Astrocyte of the spinal cord (primary cell): ENCODE data around the gene OPCML.

ENCODE experiments used
- DNase-seq: peaks from one replicate; pipeline ENCODE4 v3.0.0; 2011; ENCODE audit warnings: low read depth, low spot score
- H3K4me3 ChIP-seq: 2 replicates; pipeline ENCODE4 v1.5.1; 2011; ENCODE audit warnings: low read depth, mild to moderate bottlenecking, low read length, moderate library complexity
- in situ Hi-C: cut with HindIII; loops from 2 replicates; pipeline ENCODE4 v1.10.0; 2017; ENCODE audit warnings: low sequenced_read_pairs
- TF ChIP-seq, protein P1 (sequence below): IDR thresholded peaks from 2 replicates; pipeline ENCODE4 v1.5.1; 2012; ENCODE audit warnings: low read depth, mild to moderate bottlenecking, low read length, inconsistent platforms

The OPCML gene

DNA sequence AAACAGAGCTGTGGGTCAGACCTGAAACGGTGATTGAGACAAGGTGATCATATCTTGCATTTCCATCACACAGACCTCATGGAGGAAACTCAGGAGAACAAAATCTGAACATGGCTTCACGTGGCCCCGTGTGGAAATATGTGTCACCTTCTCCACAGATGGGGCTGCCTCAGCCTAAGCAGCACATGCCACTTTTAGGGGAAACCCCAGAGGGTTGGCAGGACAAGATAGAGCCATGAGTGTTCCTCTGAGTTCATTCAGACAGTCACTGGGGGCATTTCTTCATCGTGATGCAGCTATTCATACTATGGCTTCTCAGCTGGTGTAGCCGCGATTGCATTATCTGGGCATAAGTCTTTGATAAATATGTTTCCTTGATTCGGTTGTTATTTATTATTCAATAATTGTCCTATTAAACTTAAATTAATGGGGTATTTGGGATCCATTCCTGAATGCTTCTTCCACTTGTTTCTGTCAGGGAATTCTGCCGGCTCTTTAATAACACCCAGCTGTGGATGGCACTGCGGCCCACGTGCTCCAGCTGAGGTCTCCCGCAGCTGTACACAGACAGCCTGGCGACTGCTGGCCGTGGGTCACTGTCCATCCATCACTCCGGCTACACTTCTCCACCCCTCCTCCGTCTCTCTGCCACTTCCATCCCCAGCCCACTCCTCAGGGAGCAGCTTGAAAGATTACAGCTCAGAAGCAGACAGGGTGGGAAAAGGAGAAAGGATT lies 485.1 kb downstream of the OPCML start:
- TF ChIP-seq, protein P1, sequence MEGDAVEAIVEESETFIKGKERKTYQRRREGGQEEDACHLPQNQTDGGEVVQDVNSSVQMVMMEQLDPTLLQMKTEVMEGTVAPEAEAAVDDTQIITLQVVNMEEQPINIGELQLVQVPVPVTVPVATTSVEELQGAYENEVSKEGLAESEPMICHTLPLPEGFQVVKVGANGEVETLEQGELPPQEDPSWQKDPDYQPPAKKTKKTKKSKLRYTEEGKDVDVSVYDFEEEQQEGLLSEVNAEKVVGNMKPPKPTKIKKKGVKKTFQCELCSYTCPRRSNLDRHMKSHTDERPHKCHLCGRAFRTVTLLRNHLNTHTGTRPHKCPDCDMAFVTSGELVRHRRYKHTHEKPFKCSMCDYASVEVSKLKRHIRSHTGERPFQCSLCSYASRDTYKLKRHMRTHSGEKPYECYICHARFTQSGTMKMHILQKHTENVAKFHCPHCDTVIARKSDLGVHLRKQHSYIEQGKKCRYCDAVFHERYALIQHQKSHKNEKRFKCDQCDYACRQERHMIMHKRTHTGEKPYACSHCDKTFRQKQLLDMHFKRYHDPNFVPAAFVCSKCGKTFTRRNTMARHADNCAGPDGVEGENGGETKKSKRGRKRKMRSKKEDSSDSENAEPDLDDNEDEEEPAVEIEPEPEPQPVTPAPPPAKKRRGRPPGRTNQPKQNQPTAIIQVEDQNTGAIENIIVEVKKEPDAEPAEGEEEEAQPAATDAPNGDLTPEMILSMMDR = no peak
- DNase-seq = no peak
- in situ Hi-C loops = no loop called here
- no peak overlapping the region for H3K4me3 ChIP-seq

DNA sequence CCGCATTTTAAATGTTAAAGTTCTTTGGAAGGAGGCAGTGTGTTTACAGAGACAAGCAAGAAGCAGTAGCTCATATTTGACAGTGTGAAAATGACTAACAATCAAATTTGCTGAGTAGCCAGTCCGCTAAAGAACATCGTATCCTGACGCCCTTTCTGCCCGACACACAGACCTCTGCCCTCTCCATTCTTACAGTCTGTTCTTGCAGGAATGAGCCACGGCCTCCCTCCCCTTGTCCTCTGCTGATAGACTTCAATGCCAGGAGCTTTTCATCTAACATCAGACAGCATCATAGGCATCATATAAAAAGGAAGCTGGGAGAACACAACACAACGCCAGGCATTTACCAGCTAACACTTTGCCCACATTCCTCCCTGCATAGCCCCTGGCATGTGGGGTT lies 486.0 kb downstream of the OPCML start:
- TF ChIP-seq, protein P1 = no peak
- no peak for DNase-seq
- H3K4me3 ChIP-seq = no peak overlapping the region
- in situ Hi-C loops = no loop called here

DNA sequence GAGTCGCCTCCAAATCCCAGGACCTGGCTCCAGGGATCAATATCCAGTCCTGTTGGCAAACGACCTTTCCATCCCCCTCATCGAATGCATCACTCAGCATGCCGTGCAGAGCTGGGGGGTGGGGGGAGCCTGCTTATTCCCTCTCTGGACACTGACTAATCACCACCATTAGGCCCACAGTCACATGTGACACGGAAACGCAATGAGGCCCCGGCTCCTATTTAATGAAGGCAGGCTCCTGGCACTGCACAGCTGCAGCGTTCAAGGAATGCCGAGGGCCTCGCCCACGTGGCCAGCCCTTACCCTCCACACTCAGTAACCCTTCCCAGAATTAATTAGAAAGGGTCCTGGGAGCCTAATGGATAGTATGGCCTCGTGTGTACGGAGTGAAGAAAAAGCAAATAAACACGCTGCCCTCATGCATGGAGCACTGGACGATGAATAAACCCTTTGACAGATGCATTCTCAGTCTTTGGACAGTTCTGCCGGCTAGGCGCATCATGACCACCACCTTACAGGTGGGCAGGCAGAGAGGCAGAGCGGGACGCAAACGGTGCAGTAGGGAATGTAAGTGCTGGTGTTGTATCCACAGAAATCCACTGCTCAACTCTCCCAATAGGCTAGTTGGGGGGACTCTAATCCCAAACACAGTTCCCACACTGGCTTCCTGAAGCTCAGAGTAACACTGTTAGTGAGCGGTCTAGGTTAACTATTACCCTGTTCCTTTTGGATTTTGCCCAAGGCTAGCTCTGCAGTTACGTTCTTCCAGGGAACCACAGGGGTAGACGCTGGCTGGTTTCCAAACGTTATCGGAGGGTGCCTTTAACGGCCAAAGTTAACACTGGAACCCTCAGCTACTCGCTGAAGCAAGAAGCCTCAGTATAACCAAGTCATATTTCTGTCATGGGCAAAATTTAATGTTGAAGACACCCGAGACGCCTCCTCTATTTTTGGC lies 490.1 kb downstream of the OPCML start:
- no peak for DNase-seq
- in situ Hi-C loops = no loop called here
- TF ChIP-seq, protein P1 = no peak
- no peak overlapping the region for H3K4me3 ChIP-seq

DNA sequence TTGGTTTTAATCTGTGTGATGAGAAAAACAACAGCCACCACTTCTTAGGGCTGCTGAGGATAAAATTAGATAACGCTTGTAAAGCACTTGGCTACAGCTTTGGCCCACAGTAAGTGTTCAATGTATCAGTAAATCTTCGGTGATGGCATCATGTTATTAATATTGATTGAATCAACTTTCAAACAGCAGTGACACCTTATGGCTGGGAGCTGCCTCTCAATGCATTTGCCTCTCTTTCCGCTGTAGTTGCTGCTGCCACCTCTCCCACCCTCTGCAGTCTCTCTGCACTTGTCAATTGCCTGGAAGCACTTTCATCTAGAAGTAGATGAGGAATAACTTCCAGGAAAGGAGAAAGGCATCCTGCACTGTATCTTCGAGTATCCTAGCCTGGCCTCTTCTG lies 491.1 kb downstream of the OPCML start:
- DNase-seq = no peak
- TF ChIP-seq, protein P1 = no peak
- H3K4me3 ChIP-seq = no peak overlapping the region
- in situ Hi-C loops = no loop called here

DNA sequence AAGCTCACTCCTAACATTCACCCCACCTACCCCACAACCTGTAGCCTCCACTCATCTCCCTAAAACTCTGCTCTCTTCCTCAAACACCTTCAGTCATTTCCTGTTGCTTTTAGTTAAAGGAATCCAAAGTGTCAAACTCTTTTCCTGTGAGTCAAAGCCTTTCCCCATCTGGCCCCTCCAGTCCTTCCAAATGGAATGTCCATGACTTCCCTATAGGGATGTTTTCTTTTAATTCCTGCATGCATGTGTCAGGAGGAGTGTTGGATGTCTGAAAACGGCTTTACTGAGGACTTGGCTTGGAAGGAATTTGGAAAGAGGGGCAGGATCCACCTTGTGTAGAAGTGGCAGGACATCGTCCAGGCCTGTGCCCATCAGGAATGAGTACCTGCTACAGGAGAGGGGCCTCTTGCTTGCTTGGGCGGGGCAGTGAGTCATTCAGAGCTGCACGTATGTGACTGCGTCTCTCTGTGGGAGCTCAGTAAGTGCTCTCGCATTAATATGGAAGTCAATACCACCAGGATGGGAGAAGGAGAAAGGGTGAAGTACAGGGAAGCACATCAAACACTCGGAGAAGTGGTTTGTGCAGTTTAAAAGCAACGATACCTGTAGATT lies 491.9 kb downstream of the OPCML start:
- TF ChIP-seq, protein P1 = no peak
- in situ Hi-C loops = no loop called here
- DNase-seq = no peak
- H3K4me3 ChIP-seq = no peak overlapping the region

DNA sequence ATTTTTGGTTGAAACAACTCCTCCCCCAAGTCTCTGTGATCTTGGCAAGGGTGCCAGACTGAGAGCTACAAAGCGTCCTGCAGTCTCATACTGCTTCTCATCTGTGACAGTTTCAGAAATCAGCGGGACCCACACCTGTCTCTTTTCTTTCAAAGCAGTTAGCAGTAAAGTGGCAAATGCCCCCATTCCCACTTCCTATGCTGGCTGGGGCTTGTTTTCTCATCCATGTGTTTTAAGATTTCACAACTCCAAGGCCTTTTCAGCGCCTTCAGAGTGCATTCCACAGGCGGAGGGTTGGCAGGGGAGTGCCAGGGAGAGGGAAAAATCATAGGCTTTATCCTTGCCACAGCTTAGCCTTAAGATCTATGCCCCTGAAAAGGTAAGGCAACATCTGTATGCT lies 493.5 kb downstream of the OPCML start:
- H3K4me3 ChIP-seq = no peak overlapping the region
- TF ChIP-seq, protein P1 = no peak
- in situ Hi-C loops = no loop called here
- no peak for DNase-seq
